Measurements from ENCODE around the gene TRIP13. TPM values are rescaled to one million over a fixed set of nuclear protein-coding genes. Genes with fewer than 3 reads are reported as not detected.
"Not testable (repeated sequence)": the region's sequence is repeated elsewhere in the genome, so short reads cannot be mapped to it uniquely, and the experiment has no call there.

Gene TRIP13, protein sequence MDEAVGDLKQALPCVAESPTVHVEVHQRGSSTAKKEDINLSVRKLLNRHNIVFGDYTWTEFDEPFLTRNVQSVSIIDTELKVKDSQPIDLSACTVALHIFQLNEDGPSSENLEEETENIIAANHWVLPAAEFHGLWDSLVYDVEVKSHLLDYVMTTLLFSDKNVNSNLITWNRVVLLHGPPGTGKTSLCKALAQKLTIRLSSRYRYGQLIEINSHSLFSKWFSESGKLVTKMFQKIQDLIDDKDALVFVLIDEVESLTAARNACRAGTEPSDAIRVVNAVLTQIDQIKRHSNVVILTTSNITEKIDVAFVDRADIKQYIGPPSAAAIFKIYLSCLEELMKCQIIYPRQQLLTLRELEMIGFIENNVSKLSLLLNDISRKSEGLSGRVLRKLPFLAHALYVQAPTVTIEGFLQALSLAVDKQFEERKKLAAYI
- total RNA-seq = 1 to 10 TPM in 3 of 4 donors, not detected in 1; 1.1 to 1.7 (median 1.3) TPM

DNA sequence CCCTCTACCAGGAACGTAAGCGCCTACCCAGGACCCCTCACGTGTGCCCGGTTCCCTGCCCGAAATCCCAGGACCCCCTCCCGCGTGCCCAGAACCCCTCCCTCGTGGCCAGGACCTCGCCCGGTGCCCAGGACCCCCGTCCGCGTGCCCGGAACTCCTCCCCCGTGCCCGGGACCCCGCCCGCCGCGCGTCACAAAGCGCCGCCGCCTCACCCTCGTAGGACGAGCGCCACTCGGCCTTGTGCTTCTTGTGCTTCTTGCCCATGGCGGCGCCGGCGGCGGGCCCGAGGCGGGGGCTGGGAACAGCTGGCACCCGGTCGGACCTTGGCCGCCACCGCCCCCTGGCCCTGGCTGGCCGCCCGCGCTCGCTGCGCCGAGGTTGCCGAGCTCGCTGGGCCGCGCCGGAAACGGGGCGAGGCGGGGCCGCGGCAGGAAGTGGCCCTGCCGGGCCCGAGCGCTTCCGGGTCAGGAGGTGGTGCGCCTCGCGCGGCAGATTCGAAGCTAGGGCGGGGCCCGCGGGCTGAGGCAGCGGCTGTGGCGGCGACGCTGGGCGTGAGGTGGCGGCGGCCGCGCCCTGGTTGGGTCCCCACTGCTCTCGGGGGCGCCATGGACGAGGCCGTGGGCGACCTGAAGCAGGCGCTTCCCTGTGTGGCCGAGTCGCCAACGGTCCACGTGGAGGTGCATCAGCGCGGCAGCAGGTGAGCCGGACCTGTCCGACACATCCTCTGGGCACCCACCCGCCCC is at the start of gene TRIP13, which contains the start of gene BRD9:
Gene TRIP13 (plus strand): TSS at position 491 of the 743 bp plus-strand sequence. CDS start 115 bp downstream, at position 606.
Gene BRD9 (minus strand): TSS at position 408 of the 743 bp plus-strand sequence. CDS start 144 bp downstream, at position 264.
- Histone ChIP-seq H3K36me3 (peaks cover 8 to 22% of the 10 kb centered on the region in 2 donors), H3K27me3 (no peaks in the 10 kb centered on the region), H3K4me1 (peaks cover 13 to 15% of the 10 kb centered on the region in 2 donors), H3K27ac (peak within 1 kb of the TSS; percentile 60 to 74 (median 67)), H3K9me3 (no peaks in the 10 kb centered on the region), H3K4me3 (replicated peaks in 1 of 3) (peak within 1 kb of the TSS; percentile 65 to 95 (median 76))
- intact Hi-C loops (cut with DNase I) = no loop called here
- TF ChIP-seq POLR2A (IDR thresholded peaks at IDR 0.05) = peak in 1 of 2 donors; percentile 67
- TF ChIP-seq, protein P1, sequence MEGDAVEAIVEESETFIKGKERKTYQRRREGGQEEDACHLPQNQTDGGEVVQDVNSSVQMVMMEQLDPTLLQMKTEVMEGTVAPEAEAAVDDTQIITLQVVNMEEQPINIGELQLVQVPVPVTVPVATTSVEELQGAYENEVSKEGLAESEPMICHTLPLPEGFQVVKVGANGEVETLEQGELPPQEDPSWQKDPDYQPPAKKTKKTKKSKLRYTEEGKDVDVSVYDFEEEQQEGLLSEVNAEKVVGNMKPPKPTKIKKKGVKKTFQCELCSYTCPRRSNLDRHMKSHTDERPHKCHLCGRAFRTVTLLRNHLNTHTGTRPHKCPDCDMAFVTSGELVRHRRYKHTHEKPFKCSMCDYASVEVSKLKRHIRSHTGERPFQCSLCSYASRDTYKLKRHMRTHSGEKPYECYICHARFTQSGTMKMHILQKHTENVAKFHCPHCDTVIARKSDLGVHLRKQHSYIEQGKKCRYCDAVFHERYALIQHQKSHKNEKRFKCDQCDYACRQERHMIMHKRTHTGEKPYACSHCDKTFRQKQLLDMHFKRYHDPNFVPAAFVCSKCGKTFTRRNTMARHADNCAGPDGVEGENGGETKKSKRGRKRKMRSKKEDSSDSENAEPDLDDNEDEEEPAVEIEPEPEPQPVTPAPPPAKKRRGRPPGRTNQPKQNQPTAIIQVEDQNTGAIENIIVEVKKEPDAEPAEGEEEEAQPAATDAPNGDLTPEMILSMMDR (IDR thresholded peaks at IDR 0.05) = peak in 2 of 6 experiments; percentile 10 to 13
- WGBS, 2 donors = 0 to 2% methylated on average over 10 to 18 of the region's 91 CpGs
- DNase-seq = peak; percentile 77 to 81

DNA sequence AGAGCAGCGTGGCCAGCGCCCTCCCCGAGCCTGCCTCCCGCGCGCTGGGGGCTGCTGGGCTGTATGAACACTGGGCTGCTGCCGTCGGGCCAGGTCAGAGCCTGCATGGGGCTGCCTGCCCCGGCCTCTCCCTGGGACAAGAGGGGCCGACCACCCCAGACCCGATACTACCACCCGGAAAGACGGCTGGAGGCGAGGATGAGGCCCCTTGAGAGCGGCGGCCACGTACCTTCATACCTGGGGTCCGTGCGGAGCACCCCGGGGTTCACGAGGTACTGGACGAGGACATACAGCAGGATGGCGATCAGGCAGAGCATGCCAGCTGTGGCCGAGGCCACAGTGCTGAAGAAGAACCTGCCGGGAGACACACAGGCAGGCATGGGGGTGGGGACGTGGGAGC is 49.3 kb upstream of the TRIP13 start:
- H3K36me3 ChIP-seq; H3K9me3 ChIP-seq; H3K27me3 ChIP-seq; H3K4me3 ChIP-seq (replicated peaks in 1 of 3); H3K27ac ChIP-seq; DNase-seq; intact Hi-C loops (cut with DNase I); H3K4me1 ChIP-seq: not testable (repeated sequence)
- WGBS, 2 donors = 93% methylated on average over 8 of the region's 26 CpGs; no CpG with 5 or more reads in 1 of the 2 donors

DNA sequence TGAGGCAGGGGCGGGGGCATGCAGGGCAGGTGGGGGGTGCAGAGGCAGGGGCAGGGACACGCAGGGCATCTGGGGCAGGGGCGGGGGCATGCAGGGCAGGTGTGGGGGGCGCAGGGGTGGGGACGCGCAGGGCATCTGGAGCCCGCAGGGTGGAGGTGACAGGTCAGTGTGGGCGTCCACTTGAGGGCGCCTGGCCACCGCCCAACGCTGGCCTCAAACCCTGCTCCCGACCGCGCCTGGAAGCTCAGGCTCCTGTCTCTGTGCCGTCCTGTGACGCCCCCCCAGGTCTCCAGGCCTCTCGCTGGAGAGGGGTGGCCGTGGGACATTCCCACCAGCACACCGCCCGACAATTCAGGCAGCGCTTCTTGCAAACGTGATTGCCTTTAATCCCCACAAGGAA is 48.8 kb upstream of the TRIP13 start:
- H3K4me3 ChIP-seq (replicated peaks in 1 of 3); H3K9me3 ChIP-seq; intact Hi-C loops (cut with DNase I); H3K4me1 ChIP-seq; DNase-seq; H3K27me3 ChIP-seq; H3K36me3 ChIP-seq; H3K27ac ChIP-seq: not testable (repeated sequence)
- 72 to 82% methylated on average over 5 to 19 of the region's 22 CpGs for WGBS, 2 donors

DNA sequence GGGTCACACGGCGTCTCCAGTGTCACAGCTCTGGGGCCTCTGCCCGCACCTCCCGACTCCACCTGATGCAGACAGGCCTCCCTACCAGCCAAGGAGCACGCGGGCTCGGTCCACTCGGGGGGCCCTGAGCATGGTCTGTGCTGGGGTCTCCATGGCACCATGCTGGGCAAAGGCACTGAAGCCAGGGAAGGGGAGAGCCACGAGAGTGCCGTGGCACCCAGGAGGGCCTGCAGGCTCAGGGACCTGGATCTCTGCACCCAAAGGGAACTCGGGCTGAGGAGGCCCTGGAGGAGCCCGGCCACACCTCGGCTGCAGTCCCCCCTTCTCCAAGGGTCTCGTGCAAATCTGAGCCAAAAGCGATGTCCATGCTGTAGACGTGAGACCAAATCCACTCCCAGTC is 48.3 kb upstream of the TRIP13 start:
- H3K4me1 ChIP-seq; intact Hi-C loops (cut with DNase I); DNase-seq: not testable (repeated sequence)

DNA sequence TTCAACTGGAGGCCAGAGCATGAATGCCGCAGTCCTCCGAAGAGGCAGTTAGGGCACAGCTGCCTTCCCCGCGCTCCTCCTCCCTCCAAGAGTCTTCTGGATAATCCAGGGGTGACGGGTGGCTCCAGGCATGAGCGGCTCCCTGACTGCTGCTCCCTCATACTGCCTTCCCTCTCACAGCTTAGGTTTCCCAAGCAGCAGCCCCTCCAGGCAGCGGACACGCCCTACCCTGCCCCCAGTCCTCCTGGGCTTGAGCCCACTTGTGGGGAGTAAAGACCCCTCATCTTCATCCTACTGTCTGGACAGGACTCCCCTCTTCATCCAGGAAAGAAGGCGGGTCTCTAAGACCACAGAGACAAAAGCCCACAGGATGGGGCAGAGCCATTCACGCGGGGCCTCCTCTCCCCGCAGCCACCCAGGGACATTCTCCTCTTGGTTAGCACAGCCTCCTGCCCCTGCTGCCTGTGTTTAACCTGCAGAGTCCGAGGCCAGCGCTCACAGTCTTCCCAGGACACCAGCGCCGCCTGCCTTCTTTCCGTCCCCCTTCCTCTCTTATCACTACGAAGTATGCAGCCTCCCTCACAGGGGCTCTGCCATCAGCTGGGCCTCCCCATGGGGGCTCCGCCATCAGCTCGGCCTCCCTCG is 47.5 kb upstream of the TRIP13 start:
- H3K9me3 ChIP-seq; H3K27ac ChIP-seq; intact Hi-C loops (cut with DNase I); H3K36me3 ChIP-seq; H3K27me3 ChIP-seq; DNase-seq; H3K4me1 ChIP-seq; H3K4me3 ChIP-seq (replicated peaks in 1 of 3): not testable (repeated sequence)
- 85 to 86% methylated on average over 9 to 11 of the region's 21 CpGs for WGBS, 2 donors

More for the DNA sequence above, 48.3 kb upstream of the TRIP13 start:
- H3K27ac ChIP-seq; H3K4me3 ChIP-seq (replicated peaks in 1 of 3); H3K36me3 ChIP-seq; H3K27me3 ChIP-seq; H3K9me3 ChIP-seq: not testable (repeated sequence)
- 83 to 94% methylated on average over 10 of the region's 16 CpGs for WGBS, 2 donors

DNA sequence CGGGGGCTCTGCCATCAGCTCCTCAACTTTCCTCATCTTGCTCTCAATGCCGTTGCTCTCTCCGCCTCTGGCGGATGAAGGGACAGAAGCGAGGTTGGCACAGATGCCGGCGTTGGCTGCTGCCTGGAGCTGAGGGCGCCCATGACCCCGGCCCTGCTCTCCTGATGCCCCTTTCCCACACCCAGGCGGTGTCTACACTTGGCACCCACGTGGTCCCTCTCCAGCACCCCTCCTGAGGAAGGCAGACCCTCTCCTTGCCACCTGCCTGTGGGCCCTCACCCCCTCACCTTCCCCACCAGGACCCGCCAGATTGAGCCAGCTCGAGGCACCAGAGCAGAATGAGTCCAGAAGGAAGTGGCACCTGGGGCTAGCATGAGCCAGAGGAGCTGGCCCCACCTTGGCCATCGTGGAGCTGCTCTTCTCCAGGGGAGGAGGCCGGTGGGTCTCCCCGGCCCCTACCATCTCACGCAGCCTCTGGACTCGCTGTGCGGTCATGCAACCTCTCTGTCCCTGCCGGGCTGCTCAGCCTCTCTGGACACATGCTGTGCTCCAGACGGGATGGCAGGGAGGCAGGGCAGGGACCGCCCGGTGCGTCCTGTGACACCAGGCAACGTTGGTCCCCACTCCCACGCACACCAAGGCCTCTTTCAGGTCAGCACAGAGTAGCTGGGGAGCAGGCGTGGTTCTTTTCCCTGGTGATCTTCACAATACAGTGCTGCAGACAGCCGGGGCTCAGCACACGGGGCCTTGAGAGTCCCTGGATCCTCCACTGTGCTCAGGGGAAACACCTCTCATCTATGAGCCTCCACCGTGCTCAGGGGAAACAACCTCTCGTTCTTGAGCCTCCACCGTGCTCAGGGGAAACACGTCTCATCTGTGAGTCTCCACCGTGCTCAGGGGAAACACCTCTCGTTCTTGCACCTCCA is 46.7 kb upstream of the TRIP13 start:
- H3K4me1 ChIP-seq; H3K9me3 ChIP-seq; H3K27me3 ChIP-seq; H3K36me3 ChIP-seq; H3K27ac ChIP-seq; DNase-seq; intact Hi-C loops (cut with DNase I); H3K4me3 ChIP-seq (replicated peaks in 1 of 3): not testable (repeated sequence)
- WGBS, 2 donors = 88 to 90% methylated on average over 13 to 17 of the region's 35 CpGs

DNA sequence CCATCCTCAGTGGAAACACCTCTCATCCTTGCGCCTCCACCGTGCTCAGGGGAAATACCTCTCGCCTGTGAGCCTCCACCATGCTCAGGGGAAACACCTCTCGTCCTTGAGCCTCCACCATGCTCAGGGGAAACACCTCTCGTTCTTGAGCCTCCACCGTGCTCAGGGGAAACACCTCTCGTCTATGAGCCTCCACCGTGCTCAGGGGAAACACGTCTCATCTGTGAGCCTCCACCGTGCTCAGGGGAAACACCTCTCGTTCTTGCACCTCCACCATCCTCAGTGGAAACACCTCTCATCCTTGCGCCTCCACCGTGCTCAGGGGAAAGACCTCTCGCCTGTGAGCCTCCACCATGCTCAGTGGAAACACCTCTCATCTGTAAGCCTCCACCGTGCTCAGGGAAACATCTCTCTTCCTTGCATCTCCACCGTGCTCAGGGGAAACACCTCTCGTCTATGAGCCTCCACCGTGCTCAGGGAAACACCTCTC is 46.0 kb upstream of the TRIP13 start:
- H3K4me3 ChIP-seq (replicated peaks in 1 of 3); H3K36me3 ChIP-seq; intact Hi-C loops (cut with DNase I); H3K4me1 ChIP-seq; H3K27me3 ChIP-seq; DNase-seq; H3K9me3 ChIP-seq; H3K27ac ChIP-seq: not testable (repeated sequence)
- 86% methylated on average over 18 of the region's 18 CpGs for WGBS, 2 donors

DNA sequence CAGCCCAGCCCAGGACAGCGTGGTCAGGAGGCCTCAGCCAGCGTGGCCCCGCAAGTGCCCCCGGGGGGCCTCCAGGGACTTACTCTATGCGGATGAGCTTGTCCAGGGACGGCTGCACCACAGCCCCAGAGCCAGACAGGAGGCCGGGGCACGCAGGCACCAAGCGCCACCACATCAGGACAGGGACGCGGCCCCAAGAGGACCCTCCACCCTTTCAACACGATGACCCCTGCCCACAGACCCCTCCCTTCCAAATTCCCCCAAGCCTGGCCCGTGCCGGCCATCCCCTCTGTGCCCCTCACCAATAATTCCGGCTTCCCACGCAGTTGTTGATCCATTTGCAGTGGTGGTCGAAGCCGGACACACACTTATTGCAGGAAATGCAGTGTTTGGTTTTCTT is 45.5 kb upstream of the TRIP13 start:
- H3K4me3 ChIP-seq (replicated peaks in 1 of 3); H3K27me3 ChIP-seq; DNase-seq; H3K27ac ChIP-seq; H3K9me3 ChIP-seq; H3K36me3 ChIP-seq; intact Hi-C loops (cut with DNase I); H3K4me1 ChIP-seq: not testable (repeated sequence)
- WGBS, 2 donors = 87 to 92% methylated on average over 5 to 6 of the region's 18 CpGs

DNA sequence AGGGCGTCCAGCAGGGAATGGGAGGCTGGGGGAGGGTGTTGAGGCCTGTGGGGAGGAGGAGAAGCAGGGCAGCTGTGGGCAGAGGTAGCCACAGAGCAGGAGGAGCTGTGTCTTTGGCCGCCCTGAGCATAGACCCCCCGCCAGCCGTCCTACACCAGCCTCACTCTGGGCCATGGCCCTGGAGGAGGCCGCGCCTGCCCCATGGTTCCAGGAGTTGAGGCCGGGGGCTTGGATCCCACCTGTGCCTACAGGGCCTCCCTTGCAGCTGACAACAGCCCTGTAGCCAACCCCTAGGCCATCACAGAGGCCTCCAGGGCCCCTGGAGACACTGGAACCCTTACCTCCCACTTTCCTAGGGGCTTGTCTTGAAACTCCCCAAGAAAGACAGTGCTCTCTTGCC is 44.9 kb upstream of the TRIP13 start:
- H3K36me3 ChIP-seq; intact Hi-C loops (cut with DNase I); DNase-seq; H3K4me1 ChIP-seq; H3K4me3 ChIP-seq (replicated peaks in 1 of 3); H3K27ac ChIP-seq; H3K27me3 ChIP-seq; H3K9me3 ChIP-seq: not testable (repeated sequence)
- WGBS, 2 donors = 96% methylated on average over 6 of the region's 7 CpGs; no CpG with 5 or more reads in 1 of the 2 donors

Measured in thyroid gland (tissue), 4 donors.